Body of pancreas (tissue), 4 donors: ENCODE results near the gene GRK1.

ENCODE experiments used
- POLR2A ChIP-seq, 3 donors: fragments of 450-650 bp; IDR thresholded peaks; one replicate each; pipeline ENCODE4 v1.6.1; 2016; ENCODE audit warnings: antibody characterized with exemption in 3 of 3, mild to moderate bottlenecking in 2 of 3
- TF ChIP-seq, protein P1 (sequence below), 7 experiments: fragments of 450-650 bp in 4 of 7; fragments of 200-600 bp in 3 of 7; sonication (generic) in 3 of 7; IDR thresholded peaks; one replicate each; pipeline ENCODE4 v1.5.1; 2016 to 2019; ENCODE audit warnings: antibody characterized with exemption in 7 of 7

DNA sequence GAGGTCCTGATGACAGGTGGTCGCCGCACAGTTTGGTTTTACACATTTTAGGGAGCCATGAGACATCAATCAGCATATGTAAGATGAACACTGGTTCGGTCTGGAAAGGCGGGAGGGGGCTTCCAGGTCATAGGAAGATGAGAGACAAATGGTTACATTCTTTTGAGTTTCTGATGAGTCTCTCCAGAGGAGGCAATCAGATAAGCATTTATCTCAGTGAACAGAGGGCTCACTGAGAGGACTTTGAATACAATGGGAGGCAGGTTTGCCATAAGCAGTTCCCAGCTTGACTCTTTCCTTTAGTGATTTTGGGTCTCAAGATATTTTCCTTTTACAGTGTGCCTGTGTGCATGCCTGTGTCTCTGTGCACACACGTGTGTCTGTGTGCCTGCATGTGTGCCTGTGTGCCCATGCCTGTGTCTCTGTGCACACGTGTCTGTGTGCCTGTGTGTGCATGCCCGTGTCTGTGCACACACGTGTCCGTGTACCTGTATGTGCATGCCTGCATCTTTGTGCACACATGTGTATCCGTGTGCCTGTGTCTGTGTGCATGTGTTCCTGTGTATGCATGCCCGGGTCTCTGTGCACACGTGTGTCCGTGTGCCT is 56.5 kb downstream of the GRK1 start:
- TF ChIP-seq, protein P1, sequence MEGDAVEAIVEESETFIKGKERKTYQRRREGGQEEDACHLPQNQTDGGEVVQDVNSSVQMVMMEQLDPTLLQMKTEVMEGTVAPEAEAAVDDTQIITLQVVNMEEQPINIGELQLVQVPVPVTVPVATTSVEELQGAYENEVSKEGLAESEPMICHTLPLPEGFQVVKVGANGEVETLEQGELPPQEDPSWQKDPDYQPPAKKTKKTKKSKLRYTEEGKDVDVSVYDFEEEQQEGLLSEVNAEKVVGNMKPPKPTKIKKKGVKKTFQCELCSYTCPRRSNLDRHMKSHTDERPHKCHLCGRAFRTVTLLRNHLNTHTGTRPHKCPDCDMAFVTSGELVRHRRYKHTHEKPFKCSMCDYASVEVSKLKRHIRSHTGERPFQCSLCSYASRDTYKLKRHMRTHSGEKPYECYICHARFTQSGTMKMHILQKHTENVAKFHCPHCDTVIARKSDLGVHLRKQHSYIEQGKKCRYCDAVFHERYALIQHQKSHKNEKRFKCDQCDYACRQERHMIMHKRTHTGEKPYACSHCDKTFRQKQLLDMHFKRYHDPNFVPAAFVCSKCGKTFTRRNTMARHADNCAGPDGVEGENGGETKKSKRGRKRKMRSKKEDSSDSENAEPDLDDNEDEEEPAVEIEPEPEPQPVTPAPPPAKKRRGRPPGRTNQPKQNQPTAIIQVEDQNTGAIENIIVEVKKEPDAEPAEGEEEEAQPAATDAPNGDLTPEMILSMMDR (IDR thresholded peaks at IDR 0.05): no peak
- TF ChIP-seq POLR2A (IDR thresholded peaks at IDR 0.05): no peak
